Lower lobe of right lung (tissue), 2 donors: ENCODE data around the gene B3GALNT2. TPM values are rescaled to one million over a fixed set of nuclear protein-coding genes. Genes with fewer than 3 reads are reported as not detected.

Experiments
- ATAC-seq, 2 donors: fragments of 200-7000 bp; cut with Tn5 transposase; one replicate each; pipeline ENCODE4 v1.9.1; 2020 to 2022; ENCODE audit warnings: mild to moderate bottlenecking in 2 of 2, moderate library complexity in 2 of 2
- DNase-seq: peaks from one replicate; pipeline ENCODE4 v3.0.0-alpha.2; 2020
- H3K27ac ChIP-seq: fragments of 200-600 bp; one replicate; pipeline ENCODE4 v1.8.0; 2022
- H3K27me3 ChIP-seq: fragments of 200-600 bp; one replicate; pipeline ENCODE4 v1.8.0; 2022; ENCODE audit warnings: low read depth
- H3K36me3 ChIP-seq: fragments of 200-600 bp; one replicate; pipeline ENCODE4 v1.8.0; 2022; ENCODE audit warnings: mild to moderate bottlenecking
- H3K4me1 ChIP-seq: fragments of 200-600 bp; one replicate; pipeline ENCODE4 v1.8.0; 2022
- H3K4me3 ChIP-seq: fragments of 200-600 bp; one replicate; pipeline ENCODE4 v1.8.0; 2022; ENCODE audit warnings: mild to moderate bottlenecking
- H3K9me3 ChIP-seq: fragments of 200-600 bp; one replicate; pipeline ENCODE4 v1.8.0; 2022
- CTCF ChIP-seq: fragments of 200-600 bp; IDR thresholded peaks from one replicate; pipeline ENCODE4 v1.8.0; 2022; ENCODE audit warnings: antibody characterized with exemption, mild to moderate bottlenecking
- intact Hi-C: fragments of 100-400 bp; cut with DNase I; formaldehyde crosslinking; loops from one replicate; pipeline ENCODE4 v1.11.0; 2022
- total RNA-seq: library from RNA; stranded (reverse); fragmentation: NEBNext Ultra II Directional; extraction: Animal tissue kit (Norgen Biotek cat#: 25700); gene quantifications from one replicate; pipeline ENCODE4 v1.2.1, GENCODE V29; 2021
- donor health status: DM: no; HTN: yes; CAD: no; lungs with severe emphysema.

Gene B3GALNT2
- total RNA-seq, 1 donor from 2014 or later: 15.5 TPM

- DNase-seq: no peak
- H3K9me3 ChIP-seq: no peaks in the 10 kb centered on the region
- intact Hi-C loops: no loop called here
- no peak overlapping the region for H3K4me3 ChIP-seq
- no peak overlapping the region for H3K27ac ChIP-seq
- TF ChIP-seq CTCF: no peak
- no peak for ATAC-seq
- no peaks in the 10 kb centered on the region for H3K36me3 ChIP-seq
- H3K27me3 ChIP-seq: no peaks in the 10 kb centered on the region
- no peaks in the 10 kb centered on the region for H3K4me1 ChIP-seq
These were observed 78.1 kb downstream of the B3GALNT2 start for GRCh38 chr1:235426143-235426542.

GRCh38 chr1:235425357-235425756 lies 78.9 kb downstream of the B3GALNT2 start:
- Histone ChIP-seq H3K4me1 (no peaks in the 10 kb centered on the region), H3K9me3 (no peaks in the 10 kb centered on the region), H3K36me3 (no peaks in the 10 kb centered on the region), H3K27me3 (no peaks in the 10 kb centered on the region), H3K27ac (no peak overlapping the region), H3K4me3 (no peak overlapping the region)
- DNase-seq (no peak), ATAC-seq (no peak)
- no peak for TF ChIP-seq CTCF
- intact Hi-C loops: no loop called here

- TF ChIP-seq CTCF: no peak
- no peaks in the 10 kb centered on the region for H3K36me3 ChIP-seq
- H3K9me3 ChIP-seq: no peaks in the 10 kb centered on the region
- DNase-seq (no peak), ATAC-seq (no peak)
- no peak overlapping the region for H3K4me3 ChIP-seq
- H3K4me1 ChIP-seq: no peaks in the 10 kb centered on the region
- no peak overlapping the region for H3K27ac ChIP-seq
- no peaks in the 10 kb centered on the region for H3K27me3 ChIP-seq
- intact Hi-C loops: no loop called here
These were observed 80.2 kb downstream of the B3GALNT2 start for GRCh38 chr1:235424092-235424491.

- Histone ChIP-seq H3K4me1 (no peaks in the 10 kb centered on the region), H3K27ac (no peak overlapping the region), H3K9me3 (no peaks in the 10 kb centered on the region), H3K4me3 (no peak overlapping the region), H3K36me3 (no peaks in the 10 kb centered on the region), H3K27me3 (no peaks in the 10 kb centered on the region)
- DNase-seq (no peak), ATAC-seq (no peak)
- TF ChIP-seq CTCF: no peak
- intact Hi-C loops: no loop called here
These were observed 81.0 kb downstream of the B3GALNT2 start for GRCh38 chr1:235423214-235423652.

- H3K9me3 ChIP-seq: no peaks in the 10 kb centered on the region
- H3K27me3 ChIP-seq: no peaks in the 10 kb centered on the region
- H3K36me3 ChIP-seq: no peaks in the 10 kb centered on the region
- TF ChIP-seq CTCF: no peak
- no peak overlapping the region for H3K27ac ChIP-seq
- ATAC-seq: no peak
- H3K4me3 ChIP-seq: no peak overlapping the region
- H3K4me1 ChIP-seq: no peaks in the 10 kb centered on the region
- intact Hi-C loops: no loop called here
- DNase-seq: no peak
These were observed 82.5 kb downstream of the B3GALNT2 start for GRCh38 chr1:235421751-235422150.
